H9 (cell line): ENCODE results near the gene TMED6. TPM values are rescaled to one million over a fixed set of nuclear protein-coding genes. Genes with fewer than 3 reads are reported as not detected.

ENCODE experiments used
- DNase-seq: peaks from one replicate; pipeline ENCODE4 v3.0.0-alpha.2; 2017
- H2AFZ ChIP-seq: one replicate; pipeline ENCODE4 v1.6.1; 2013; ENCODE audit warnings: mild to moderate bottlenecking, low read length, control low read depth, moderate library complexity
- H2AK5ac ChIP-seq: 2 replicates; pipeline ENCODE4 v1.6.1; 2013; ENCODE audit warnings: low read length, control low read depth, mixed read lengths; ENCODE audit not compliant: insufficient read length
- H2BK120ac ChIP-seq: one replicate; pipeline ENCODE4 v1.6.1; 2013; ENCODE audit warnings: low read depth, mild to moderate bottlenecking, low read length, control low read depth, inconsistent platforms; ENCODE audit not compliant: poor library complexity, severe bottlenecking
- H2BK12ac ChIP-seq: 2 replicates; pipeline ENCODE4 v1.6.1; 2013; ENCODE audit warnings: low read length, control low read depth, mixed read lengths, low read depth; ENCODE audit not compliant: insufficient read length
- H2BK15ac ChIP-seq: 2 replicates; pipeline ENCODE4 v1.6.1; 2013; ENCODE audit warnings: low read depth, low read length, control low read depth
- H2BK20ac ChIP-seq: one replicate; pipeline ENCODE4 v1.6.1; 2013; ENCODE audit warnings: low read depth, mild to moderate bottlenecking, low read length, control low read depth, inconsistent platforms; ENCODE audit not compliant: poor library complexity, severe bottlenecking
- H2BK5ac ChIP-seq: 2 replicates; pipeline ENCODE4 v1.6.1; 2013; ENCODE audit warnings: low read length, control low read depth, mixed read lengths; ENCODE audit not compliant: insufficient read length
- H3K14ac ChIP-seq: 2 replicates; pipeline ENCODE4 v1.6.1; 2013; ENCODE audit warnings: low read length, control low read depth; ENCODE audit not compliant: insufficient read depth
- H3K18ac ChIP-seq: 2 replicates; pipeline ENCODE4 v1.6.1; 2013; ENCODE audit warnings: low read depth, mild to moderate bottlenecking, mixed read lengths, low read length, control low read depth; ENCODE audit not compliant: insufficient read length
- H3K23ac ChIP-seq: 2 replicates; pipeline ENCODE4 v1.6.1; 2013; ENCODE audit warnings: low read length, control low read depth, mixed read lengths, low read depth; ENCODE audit not compliant: insufficient read length
- H3K23me2 ChIP-seq: 2 replicates; pipeline ENCODE4 v1.6.1; 2013; ENCODE audit warnings: low read depth, mild to moderate bottlenecking, mixed read lengths, low read length, control low read depth; ENCODE audit not compliant: insufficient read length, poor library complexity, severe bottlenecking
- H3K27ac ChIP-seq: 2 replicates; pipeline ENCODE4 v1.5.1; 2013; ENCODE audit warnings: low read length, control low read depth, mixed read lengths, low read depth; ENCODE audit not compliant: insufficient read length
- H3K27me3 ChIP-seq: 2 replicates; pipeline ENCODE4 v1.6.1; 2013; ENCODE audit warnings: low read length, control low read depth, inconsistent platforms; ENCODE audit not compliant: insufficient read depth
- H3K4ac ChIP-seq: 2 replicates; pipeline ENCODE4 v1.6.1; 2013; ENCODE audit warnings: low read depth, mild to moderate bottlenecking, control low read depth, inconsistent platforms, low read length, moderate library complexity
- H3K4me1 ChIP-seq: 2 replicates; pipeline ENCODE4 v1.6.1; 2013; ENCODE audit warnings: low read length, control low read depth, inconsistent platforms; ENCODE audit not compliant: insufficient read depth
- H3K4me2 ChIP-seq: 2 replicates; pipeline ENCODE4 v1.6.1; 2013; ENCODE audit warnings: low read length, control low read depth, mixed read lengths; ENCODE audit not compliant: insufficient read length, insufficient read depth
- H3K56ac ChIP-seq: 2 replicates; pipeline ENCODE4 v1.6.1; 2013; ENCODE audit warnings: low read depth, mild to moderate bottlenecking, mixed read lengths, low read length, control low read depth; ENCODE audit not compliant: insufficient read length
- H3K79me1 ChIP-seq: 2 replicates; pipeline ENCODE4 v1.6.1; 2013; ENCODE audit warnings: low read depth, mild to moderate bottlenecking, moderate library complexity, low read length, control low read depth, inconsistent platforms; ENCODE audit not compliant: insufficient read depth, poor library complexity, severe bottlenecking
- H3K79me2 ChIP-seq: 2 replicates; pipeline ENCODE4 v1.6.1; 2013; ENCODE audit warnings: low read length, control low read depth, inconsistent platforms; ENCODE audit not compliant: insufficient read depth
- H3K9ac ChIP-seq: 2 replicates; pipeline ENCODE4 v1.6.1; 2013; ENCODE audit warnings: low read length, control low read depth, mixed read lengths; ENCODE audit not compliant: insufficient read length; ENCODE audit errors: extremely low read depth
- H3K9me3 ChIP-seq: one replicate; pipeline ENCODE4 v1.6.1; 2013; ENCODE audit warnings: low read depth, low read length, inconsistent platforms; ENCODE audit not compliant: control insufficient read depth
- H3T11ph ChIP-seq: one replicate; pipeline ENCODE4 v1.6.1; 2013; ENCODE audit warnings: mild to moderate bottlenecking, low read length, control low read depth, inconsistent platforms
- H4K20me1 ChIP-seq: one replicate; pipeline ENCODE4 v1.6.1; 2013; ENCODE audit not compliant: control insufficient read depth, insufficient read length, insufficient read depth
- H4K5ac ChIP-seq: 2 replicates; pipeline ENCODE4 v1.6.1; 2013; ENCODE audit warnings: low read depth, mild to moderate bottlenecking, mixed read lengths, low read length, control low read depth; ENCODE audit not compliant: insufficient read length
- H4K8ac ChIP-seq: replicated peaks from 2 replicates; pipeline ENCODE4 v1.6.1; 2013; ENCODE audit warnings: low read length, control low read depth, mixed read lengths, low read depth; ENCODE audit not compliant: insufficient read length
- H4K91ac ChIP-seq: 2 replicates; pipeline ENCODE4 v1.6.1; 2013; ENCODE audit warnings: low read depth, mild to moderate bottlenecking, moderate library complexity, mixed read lengths, low read length, control low read depth; ENCODE audit not compliant: insufficient read length
- H3K27ac Mint-ChIP-seq, 3 experiments: 2 replicates in 2 of 3; 3 replicates in 1 of 3; pipeline ENCODE4 v1.8.0; 2020 to 2021; ENCODE audit warnings: mixed read lengths in 3 of 3, mild to moderate bottlenecking in 1 of 3, moderate library complexity in 1 of 3
- H3K27me3 Mint-ChIP-seq: 2 replicates; pipeline ENCODE4 v1.8.0; 2021; ENCODE audit warnings: low read depth, mild to moderate bottlenecking, moderate library complexity, mixed read lengths
- H3K36me3 Mint-ChIP-seq, 3 experiments: 2 replicates in 2 of 3; 3 replicates in 1 of 3; pipeline ENCODE4 v1.8.0; 2020 to 2021; ENCODE audit warnings: low read depth in 3 of 3, mixed read lengths in 3 of 3; ENCODE audit not compliant: insufficient read depth in 1 of 3
- H3K4me1 Mint-ChIP-seq, 2 experiments: 2 replicates each; pipeline ENCODE4 v1.8.0; 2020; ENCODE audit warnings: mixed read lengths in 2 of 2
- H3K4me3 Mint-ChIP-seq, 2 experiments: 2 replicates in 1 of 2; 3 replicates in 1 of 2; pipeline ENCODE4 v1.8.0; 2020 to 2021; ENCODE audit warnings: mild to moderate bottlenecking in 2 of 2, mixed read lengths in 2 of 2, moderate library complexity in 1 of 2
- H3K9me3 Mint-ChIP-seq, 2 experiments: 2 replicates in 1 of 2; 3 replicates in 1 of 2; pipeline ENCODE4 v1.8.0; 2020; ENCODE audit warnings: mild to moderate bottlenecking in 2 of 2, mixed read lengths in 2 of 2, moderate library complexity in 1 of 2
- WGBS: extraction: QIAGEN DNeasy Blood & Tissue Kit; methylation state at CpG from one replicate; pipeline ENCODE4 v1.1.7; 2013; ENCODE audit warnings: missing lambda C conversion rate, low lambda C conversion rate, mixed read lengths; ENCODE audit not compliant: insufficient read length; ENCODE audit errors: extremely low coverage; 5-methylcytosine and 5-hydroxymethylcytosine counted together
- total RNA-seq: library from RNA; stranded (reverse); gene quantifications from 2 replicates; pipeline ENCODE4 v1.2.1, GENCODE V29; 2021
- TF ChIP-seq, protein P1 (sequence below): fragments of 200-600 bp; sonication (generic); conservative IDR thresholded peaks from 3 replicates; pipeline ENCODE4 v1.8.0; 2021; ENCODE audit warnings: antibody characterized with exemption, mild to moderate bottlenecking

TMED6 gene
- total RNA-seq, 1 experiment from 2014 or later, result 0.31 TPM

DNA sequence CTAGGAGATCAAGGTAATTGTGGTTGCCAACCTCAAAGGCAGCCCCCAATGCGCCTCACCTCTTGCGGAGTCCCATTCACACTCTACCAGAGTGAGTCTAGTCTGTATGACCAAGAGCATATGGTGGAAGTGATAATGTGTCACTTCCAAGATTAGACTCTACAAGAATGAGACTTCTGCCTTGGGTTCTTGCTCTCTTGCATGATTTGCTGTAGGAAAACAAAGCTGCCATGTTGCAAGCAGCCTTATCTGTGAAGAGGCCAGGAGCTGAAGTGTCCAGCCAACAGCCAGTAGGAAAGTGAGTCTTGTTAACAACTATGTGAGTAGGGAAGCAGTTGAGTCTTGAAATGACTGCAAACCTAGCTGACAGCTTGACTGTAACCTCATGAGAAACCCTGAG lies 30.8 kb upstream of the TMED6 start:
- Histone ChIP-seq H3K79me1 (peaks cover 8% of the 10 kb centered on the region), H3K18ac (no peak overlapping the region), H2AK5ac (no peak overlapping the region), H2BK12ac (no peak overlapping the region), H3K4me2 (no peak overlapping the region), H3K4ac (no peak overlapping the region), H4K5ac (no peak overlapping the region), H2AFZ (no peak overlapping the region), H3K4me1 (no peaks in the 10 kb centered on the region), H3K56ac (no peak overlapping the region), H3K27me3 (no peaks in the 10 kb centered on the region), H4K91ac (no peak overlapping the region), H2BK15ac (no peak overlapping the region), H3K27ac (no peak overlapping the region), H4K8ac (no peak overlapping the region), H4K20me1 (no peaks in the 10 kb centered on the region), H3K9me3 (no peaks in the 10 kb centered on the region), H2BK5ac (no peak overlapping the region), H3K14ac (no peak overlapping the region), H3K23ac (no peak overlapping the region), H3K9ac (no peak overlapping the region), H3T11ph (no peak overlapping the region), H2BK120ac (no peak overlapping the region), H3K79me2 (peaks cover 5% of the 10 kb centered on the region; the same call in 1 of the 2 replicates), H2BK20ac (no peak overlapping the region), H3K23me2 (peaks cover 2% of the 10 kb centered on the region)
- no peaks in the 10 kb centered on the region for H3K27me3 Mint-ChIP-seq
- H3K9me3 Mint-ChIP-seq, result no peaks in the 10 kb centered on the region
- no CpG with 5 or more reads among the region's 2 CpGs for WGBS
- no peak for DNase-seq
- no peak overlapping the region for H3K27ac Mint-ChIP-seq
- peaks cover 4 to 8% of the 10 kb centered on the region in 2 experiments; a peak in 3 of 4 replicates for H3K4me1 Mint-ChIP-seq
- peaks cover 39 to 64% (median 61%) of the 10 kb centered on the region in 3 experiments for H3K36me3 Mint-ChIP-seq
- TF ChIP-seq, protein P1, sequence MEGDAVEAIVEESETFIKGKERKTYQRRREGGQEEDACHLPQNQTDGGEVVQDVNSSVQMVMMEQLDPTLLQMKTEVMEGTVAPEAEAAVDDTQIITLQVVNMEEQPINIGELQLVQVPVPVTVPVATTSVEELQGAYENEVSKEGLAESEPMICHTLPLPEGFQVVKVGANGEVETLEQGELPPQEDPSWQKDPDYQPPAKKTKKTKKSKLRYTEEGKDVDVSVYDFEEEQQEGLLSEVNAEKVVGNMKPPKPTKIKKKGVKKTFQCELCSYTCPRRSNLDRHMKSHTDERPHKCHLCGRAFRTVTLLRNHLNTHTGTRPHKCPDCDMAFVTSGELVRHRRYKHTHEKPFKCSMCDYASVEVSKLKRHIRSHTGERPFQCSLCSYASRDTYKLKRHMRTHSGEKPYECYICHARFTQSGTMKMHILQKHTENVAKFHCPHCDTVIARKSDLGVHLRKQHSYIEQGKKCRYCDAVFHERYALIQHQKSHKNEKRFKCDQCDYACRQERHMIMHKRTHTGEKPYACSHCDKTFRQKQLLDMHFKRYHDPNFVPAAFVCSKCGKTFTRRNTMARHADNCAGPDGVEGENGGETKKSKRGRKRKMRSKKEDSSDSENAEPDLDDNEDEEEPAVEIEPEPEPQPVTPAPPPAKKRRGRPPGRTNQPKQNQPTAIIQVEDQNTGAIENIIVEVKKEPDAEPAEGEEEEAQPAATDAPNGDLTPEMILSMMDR, result no peak
- no peak overlapping the region; a peak in 1 of 5 replicates for H3K4me3 Mint-ChIP-seq
